LoVo (cell line): ENCODE results near the gene CAB39L.
A peak's percentile ranks its signal among the peaks of the same experiment; 100 is the strongest.

Experiments
- DNase-seq: peaks from one replicate; pipeline ENCODE4 v3.0.0-alpha.2; 2016; ENCODE audit warnings: low spot score

The CAB39L gene

GRCh38 chr13:49399801-49400472, 43.9 kb downstream of the CAB39L start:
- DNase-seq = peak; percentile 14

- no peak for DNase-seq
Observed at GRCh38 chr13:49395878-49396380, 47.9 kb downstream of the CAB39L start.

GRCh38 chr13:49395451-49395865, 48.4 kb downstream of the CAB39L start:
- DNase-seq = no peak

- DNase-seq = no peak
Observed at GRCh38 chr13:49388091-49388635, 55.7 kb downstream of the CAB39L start.

GRCh38 chr13:49386664-49387063, 57.2 kb downstream of the CAB39L start:
- no peak for DNase-seq

- no peak for DNase-seq
Observed at GRCh38 chr13:49376121-49376520, 67.7 kb downstream of the CAB39L start.

- peak; percentile 37 for DNase-seq
Observed at GRCh38 chr13:49374585-49375290, 69.1 kb downstream of the CAB39L start.

GRCh38 chr13:49373716-49374115, 70.1 kb downstream of the CAB39L start:
- no peak for DNase-seq

GRCh38 chr13:49371943-49372613, 71.8 kb downstream of the CAB39L start:
- peak; percentile 88 for DNase-seq

- DNase-seq = no peak
Observed at GRCh38 chr13:49370371-49370770, 73.5 kb downstream of the CAB39L start.

GRCh38 chr13:49369866-49370265, 74.0 kb downstream of the CAB39L start:
- DNase-seq = no peak

GRCh38 chr13:49368688-49369087, 75.2 kb downstream of the CAB39L start:
- DNase-seq = no peak

- no peak for DNase-seq
Observed at GRCh38 chr13:49367640-49368422, 76.0 kb downstream of the CAB39L start.

- no peak for DNase-seq
Observed at GRCh38 chr13:49366841-49367240, 77.0 kb downstream of the CAB39L start.

GRCh38 chr13:49357694-49358093, 86.2 kb downstream of the CAB39L start:
- no peak for DNase-seq

- peak; percentile 9 for DNase-seq
Observed at GRCh38 chr13:49356223-49356622, 87.6 kb downstream of the CAB39L start.

- DNase-seq = no peak
Observed at GRCh38 chr13:49354719-49355118, 89.1 kb downstream of the CAB39L start.

GRCh38 chr13:49353908-49354307, 90.0 kb downstream of the CAB39L start:
- no peak for DNase-seq

GRCh38 chr13:49351871-49352270, 92.0 kb downstream of the CAB39L start:
- DNase-seq = no peak

GRCh38 chr13:49348751-49349150, 95.1 kb downstream of the CAB39L start:
- no peak for DNase-seq

GRCh38 chr13:49347650-49348385, 96.0 kb downstream of the CAB39L start:
- no peak for DNase-seq
